ENCODE data around the gene NEK6. TPM values are rescaled to one million over a fixed set of nuclear protein-coding genes. Genes with fewer than 3 reads are reported as not detected.

Gene NEK6
- total RNA-seq, 1 donor from 2014 or later, result 43.9 TPM

DNA sequence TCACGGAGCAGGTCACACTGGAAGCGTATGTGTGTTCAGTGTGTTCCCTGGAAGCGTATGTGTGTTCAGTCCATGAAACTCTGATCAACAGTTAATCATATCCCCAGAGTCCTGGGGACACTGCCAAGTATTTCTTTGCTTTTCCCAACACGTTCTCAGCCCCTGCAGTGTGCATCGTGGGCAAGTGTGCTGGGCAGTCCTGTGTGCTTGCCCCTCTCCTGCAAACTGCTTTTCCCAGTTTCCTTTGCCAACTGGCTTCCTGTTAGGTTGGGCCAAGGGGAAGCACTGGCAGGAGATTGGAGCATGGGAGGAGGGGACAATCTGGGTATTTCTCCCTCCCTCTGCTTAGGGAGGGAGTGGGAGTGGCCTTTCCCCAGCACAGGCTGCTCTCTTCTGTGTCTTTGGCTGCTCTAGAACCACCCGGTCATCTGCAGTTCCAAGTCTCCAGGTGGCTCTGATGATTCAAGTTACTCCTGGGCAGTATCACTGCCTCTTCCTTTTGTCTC, 36.8 kb upstream of the NEK6 start:
- H3K9me3 Mint-ChIP-seq (ENCODE audit: unreplicated experiment), result no peaks in the 10 kb centered on the region

DNA sequence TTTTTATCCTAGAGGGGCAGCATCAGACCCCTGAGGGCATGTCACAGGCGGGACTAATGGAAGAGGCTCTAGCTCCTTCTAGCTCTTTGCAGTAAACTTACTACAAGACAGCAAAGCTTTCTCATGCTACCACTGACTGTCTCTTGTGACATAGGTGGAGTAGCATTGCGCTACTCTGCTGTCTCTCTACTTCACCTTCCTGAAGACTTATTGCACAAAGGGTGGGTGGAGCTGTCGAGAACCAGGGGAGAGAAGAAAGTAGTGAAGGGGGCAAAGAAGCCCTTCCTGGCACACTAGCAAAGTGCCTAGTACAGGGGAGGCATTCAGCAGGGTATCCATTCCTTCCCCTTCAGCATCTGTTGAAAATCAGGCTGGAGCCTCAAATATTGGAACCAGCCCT, 36.1 kb upstream of the NEK6 start:
- no peak overlapping the region for H3K4me3 Mint-ChIP-seq (ENCODE audit: unreplicated experiment)
- DNase-seq (ENCODE audit: low spot score), result no peak
- no peaks in the 10 kb centered on the region for H3K9me3 Mint-ChIP-seq (ENCODE audit: unreplicated experiment)
- H3K4me1 Mint-ChIP-seq (ENCODE audit: unreplicated experiment), result peaks cover 17% of the 10 kb centered on the region
- H3K27ac Mint-ChIP-seq (ENCODE audit: unreplicated experiment), result no peak overlapping the region
- TF ChIP-seq, protein P1, sequence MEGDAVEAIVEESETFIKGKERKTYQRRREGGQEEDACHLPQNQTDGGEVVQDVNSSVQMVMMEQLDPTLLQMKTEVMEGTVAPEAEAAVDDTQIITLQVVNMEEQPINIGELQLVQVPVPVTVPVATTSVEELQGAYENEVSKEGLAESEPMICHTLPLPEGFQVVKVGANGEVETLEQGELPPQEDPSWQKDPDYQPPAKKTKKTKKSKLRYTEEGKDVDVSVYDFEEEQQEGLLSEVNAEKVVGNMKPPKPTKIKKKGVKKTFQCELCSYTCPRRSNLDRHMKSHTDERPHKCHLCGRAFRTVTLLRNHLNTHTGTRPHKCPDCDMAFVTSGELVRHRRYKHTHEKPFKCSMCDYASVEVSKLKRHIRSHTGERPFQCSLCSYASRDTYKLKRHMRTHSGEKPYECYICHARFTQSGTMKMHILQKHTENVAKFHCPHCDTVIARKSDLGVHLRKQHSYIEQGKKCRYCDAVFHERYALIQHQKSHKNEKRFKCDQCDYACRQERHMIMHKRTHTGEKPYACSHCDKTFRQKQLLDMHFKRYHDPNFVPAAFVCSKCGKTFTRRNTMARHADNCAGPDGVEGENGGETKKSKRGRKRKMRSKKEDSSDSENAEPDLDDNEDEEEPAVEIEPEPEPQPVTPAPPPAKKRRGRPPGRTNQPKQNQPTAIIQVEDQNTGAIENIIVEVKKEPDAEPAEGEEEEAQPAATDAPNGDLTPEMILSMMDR (IDR thresholded peaks at IDR 0.05; ENCODE audit: unreplicated experiment), result no peak
- H3K27me3 Mint-ChIP-seq (ENCODE audit: unreplicated experiment), result peaks cover 13% of the 10 kb centered on the region
- H3K36me3 Mint-ChIP-seq (ENCODE audit: low read depth, unreplicated experiment), result no peaks in the 10 kb centered on the region

More for the DNA sequence above, 36.8 kb upstream of the NEK6 start:
- Mint-ChIP-seq H3K36me3 (ENCODE audit: low read depth, unreplicated experiment) (no peaks in the 10 kb centered on the region), H3K27ac (ENCODE audit: unreplicated experiment) (no peak overlapping the region), H3K4me1 (ENCODE audit: unreplicated experiment) (peaks cover 21% of the 10 kb centered on the region), H3K27me3 (ENCODE audit: unreplicated experiment) (peaks cover 13% of the 10 kb centered on the region), H3K4me3 (ENCODE audit: unreplicated experiment) (no peak overlapping the region)
- DNase-seq (ENCODE audit: low spot score), result no peak
- TF ChIP-seq, protein P1 (IDR thresholded peaks at IDR 0.05; ENCODE audit: unreplicated experiment), result no peak

DNA sequence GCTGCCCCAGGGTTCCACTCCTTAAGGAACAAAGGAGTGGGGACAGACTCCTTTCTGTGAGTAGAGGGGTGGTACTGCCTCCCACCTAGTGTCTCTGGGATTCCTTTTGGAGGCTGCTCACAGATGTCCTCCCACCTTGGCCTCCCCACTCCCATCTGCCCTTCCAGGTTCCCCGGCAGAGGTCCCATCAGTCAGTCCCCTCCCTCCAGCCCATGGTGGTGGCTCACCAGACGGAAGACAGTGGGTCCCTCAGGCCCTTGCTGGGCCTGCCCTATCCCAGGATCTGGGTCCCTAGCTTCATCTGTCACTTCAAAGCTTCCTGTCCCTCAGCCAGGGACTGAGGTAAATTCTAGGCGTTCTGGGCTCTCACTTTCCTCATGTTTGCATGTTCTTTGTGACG, 35.6 kb upstream of the NEK6 start:
- peaks cover 12% of the 10 kb centered on the region for H3K4me1 Mint-ChIP-seq (ENCODE audit: unreplicated experiment)
- TF ChIP-seq, protein P1 (IDR thresholded peaks at IDR 0.05; ENCODE audit: unreplicated experiment), result no peak
- no peak overlapping the region for H3K4me3 Mint-ChIP-seq (ENCODE audit: unreplicated experiment)
- no peaks in the 10 kb centered on the region for H3K36me3 Mint-ChIP-seq (ENCODE audit: low read depth, unreplicated experiment)
- H3K9me3 Mint-ChIP-seq (ENCODE audit: unreplicated experiment), result no peaks in the 10 kb centered on the region
- H3K27me3 Mint-ChIP-seq (ENCODE audit: unreplicated experiment), result peaks cover 12% of the 10 kb centered on the region
- H3K27ac Mint-ChIP-seq (ENCODE audit: unreplicated experiment), result no peak overlapping the region
- no peak for DNase-seq (ENCODE audit: low spot score)

DNA sequence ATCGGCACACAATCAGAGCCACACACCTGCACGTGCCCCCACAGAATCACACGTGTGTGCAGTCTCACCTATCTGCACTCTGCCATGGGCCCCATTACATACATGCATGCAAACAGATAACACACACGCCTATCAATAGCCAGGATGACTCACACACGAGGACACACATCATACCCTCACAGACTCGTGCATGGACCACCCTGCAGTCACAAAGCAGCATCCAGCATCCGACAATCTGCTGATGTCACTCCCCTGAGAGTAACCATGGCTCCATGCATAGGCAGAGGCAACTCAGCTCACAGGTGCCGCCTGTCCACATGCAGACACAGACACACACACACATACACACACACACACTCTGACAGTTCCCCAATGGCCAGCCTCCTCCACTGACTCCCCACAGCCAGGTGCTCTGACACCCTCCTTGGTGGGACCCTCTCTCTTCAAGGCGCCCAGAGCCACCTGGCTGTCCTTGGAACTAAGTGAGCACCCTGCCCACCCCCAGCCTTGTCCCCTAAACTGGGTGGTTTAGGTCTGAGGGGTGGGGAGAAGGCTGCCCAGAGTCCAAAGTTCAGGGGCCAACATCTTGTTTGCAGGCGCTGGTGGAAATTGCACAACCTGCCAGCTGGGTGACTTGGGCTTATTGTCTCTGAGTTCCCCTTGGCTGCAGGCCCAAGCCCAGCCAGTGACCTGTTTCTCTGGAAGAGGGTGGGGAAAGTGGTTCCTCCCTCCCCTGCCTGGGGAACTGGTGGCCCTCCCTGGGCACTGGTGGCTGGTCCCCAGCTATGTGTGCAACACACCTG, 34.6 kb upstream of the NEK6 start:
- Mint-ChIP-seq H3K27me3 (ENCODE audit: unreplicated experiment) (peaks cover 11% of the 10 kb centered on the region), H3K4me1 (ENCODE audit: unreplicated experiment) (peaks cover 9% of the 10 kb centered on the region), H3K9me3 (ENCODE audit: unreplicated experiment) (no peaks in the 10 kb centered on the region), H3K36me3 (ENCODE audit: low read depth, unreplicated experiment) (no peaks in the 10 kb centered on the region), H3K27ac (ENCODE audit: unreplicated experiment) (no peak overlapping the region), H3K4me3 (ENCODE audit: unreplicated experiment) (peak overlapping the region; percentile 2)
- TF ChIP-seq, protein P1 (IDR thresholded peaks at IDR 0.05; ENCODE audit: unreplicated experiment), result no peak
- DNase-seq (ENCODE audit: low spot score), result no peak

DNA sequence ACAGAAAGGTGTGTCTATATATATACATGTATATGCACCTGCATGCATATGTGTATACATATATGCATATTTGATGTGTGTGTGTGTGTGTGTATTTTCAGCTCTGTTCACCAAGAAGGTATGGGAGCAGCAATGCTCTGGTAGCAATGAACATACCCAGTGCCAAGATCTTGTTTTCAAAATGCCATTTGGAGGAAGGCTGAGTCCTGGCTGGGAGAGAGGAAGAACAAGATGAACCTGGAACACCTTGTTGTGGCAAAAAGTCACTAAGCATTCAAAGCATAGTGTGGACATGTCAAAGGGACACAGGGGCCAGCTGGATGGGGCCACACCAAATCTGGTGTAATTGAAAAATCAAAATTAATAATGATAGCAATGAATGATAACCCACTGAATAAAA, 31.8 kb upstream of the NEK6 start:
- H3K4me1 Mint-ChIP-seq (ENCODE audit: unreplicated experiment), result peaks cover 2% of the 10 kb centered on the region
- DNase-seq (ENCODE audit: low spot score), result no peak
- peaks cover 11% of the 10 kb centered on the region for H3K27me3 Mint-ChIP-seq (ENCODE audit: unreplicated experiment)
- H3K36me3 Mint-ChIP-seq (ENCODE audit: low read depth, unreplicated experiment), result no peaks in the 10 kb centered on the region
- no peaks in the 10 kb centered on the region for H3K9me3 Mint-ChIP-seq (ENCODE audit: unreplicated experiment)
- TF ChIP-seq, protein P1 (IDR thresholded peaks at IDR 0.05; ENCODE audit: unreplicated experiment), result no peak
- no peak overlapping the region for H3K27ac Mint-ChIP-seq (ENCODE audit: unreplicated experiment)
- no peak overlapping the region for H3K4me3 Mint-ChIP-seq (ENCODE audit: unreplicated experiment)
